GM21717 (cell line): ENCODE data around the gene ZNF362.
A peak's percentile ranks its signal among the peaks of the same experiment; 100 is the strongest.
"Not testable (repeated sequence)": the region's sequence is repeated elsewhere in the genome, so short reads cannot be mapped to it uniquely, and the experiment has no call there.

Source experiments
- ATAC-seq: cut with Tn5 transposase; IDR thresholded peaks from one replicate; pipeline ENCODE4 v1.9.1; 2021; ENCODE audit warnings: mild to moderate bottlenecking, moderate library complexity; ENCODE audit not compliant: unreplicated experiment

The ZNF362 gene

GRCh38 chr1:33282791-33283190 lies 26.5 kb downstream of the ZNF362 start:
- no peak for ATAC-seq

- ATAC-seq, result no peak
Measured at GRCh38 chr1:33284049-33284448, 27.8 kb downstream of the ZNF362 start.

- no peak for ATAC-seq
Measured at GRCh38 chr1:33286451-33287185, 30.3 kb downstream of the ZNF362 start.

- no peak for ATAC-seq
Measured at GRCh38 chr1:33287317-33287716, 31.0 kb downstream of the ZNF362 start.

- no peak for ATAC-seq
Measured at GRCh38 chr1:33288976-33289857, 32.9 kb downstream of the ZNF362 start.

- ATAC-seq, result no peak
Measured at GRCh38 chr1:33289858-33290154, 33.5 kb downstream of the ZNF362 start.

GRCh38 chr1:33290615-33291014 lies 34.3 kb downstream of the ZNF362 start:
- not testable (repeated sequence) for ATAC-seq

GRCh38 chr1:33292726-33293340 lies 36.5 kb downstream of the ZNF362 start:
- no peak for ATAC-seq

- no peak for ATAC-seq
Measured at GRCh38 chr1:33294071-33295010, 38.0 kb downstream of the ZNF362 start.

- ATAC-seq, result no peak
Measured at GRCh38 chr1:33295023-33295422, 38.7 kb downstream of the ZNF362 start.

GRCh38 chr1:33295450-33296081 lies 39.3 kb downstream of the ZNF362 start:
- ATAC-seq, result peak; percentile 56

- no peak for ATAC-seq
Measured at GRCh38 chr1:33296082-33296458, 39.8 kb downstream of the ZNF362 start.

GRCh38 chr1:33296824-33297223 lies 40.5 kb downstream of the ZNF362 start:
- no peak for ATAC-seq

- ATAC-seq, result no peak
Measured at GRCh38 chr1:33297911-33298622, 41.8 kb downstream of the ZNF362 start.

GRCh38 chr1:33298623-33299277 lies 42.5 kb downstream of the ZNF362 start:
- no peak for ATAC-seq

- no peak for ATAC-seq
Measured at GRCh38 chr1:33299461-33300155, 43.3 kb downstream of the ZNF362 start.

GRCh38 chr1:33300673-33301072 lies 44.4 kb downstream of the ZNF362 start:
- no peak for ATAC-seq

GRCh38 chr1:33301273-33301984 lies 45.1 kb downstream of the ZNF362 start:
- ATAC-seq, result no peak
